HG03378 (cell line): ENCODE results near the gene PTPN21.
"Not testable (repeated sequence)": the region's sequence is repeated elsewhere in the genome, so short reads cannot be mapped to it uniquely, and the experiment has no call there.

Experiments
- ATAC-seq: cut with Tn5 transposase; IDR thresholded peaks from one replicate; pipeline ENCODE4 v1.9.1; 2021; ENCODE audit warnings: mild to moderate bottlenecking, moderate library complexity; ENCODE audit not compliant: unreplicated experiment

PTPN21 gene

DNA sequence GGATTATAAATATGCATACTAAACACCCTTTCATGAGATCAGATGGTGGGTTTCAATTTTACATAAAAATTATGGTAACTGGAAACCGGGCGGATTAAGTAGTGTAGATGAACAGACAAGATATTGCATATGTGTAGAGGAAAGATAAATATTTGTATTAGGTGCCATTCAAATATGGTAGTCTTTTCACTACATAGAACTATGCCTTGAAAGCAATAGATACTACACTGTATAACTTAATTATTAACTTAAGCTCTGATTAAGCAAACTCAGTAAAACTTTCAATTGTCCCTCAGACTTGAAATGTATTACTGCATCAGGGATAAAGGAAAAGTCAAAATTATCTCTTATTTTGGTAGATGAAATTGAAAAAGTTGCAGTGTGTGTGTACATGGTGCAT is 1.9 kb downstream of the PTPN21 start:
- ATAC-seq: no peak

DNA sequence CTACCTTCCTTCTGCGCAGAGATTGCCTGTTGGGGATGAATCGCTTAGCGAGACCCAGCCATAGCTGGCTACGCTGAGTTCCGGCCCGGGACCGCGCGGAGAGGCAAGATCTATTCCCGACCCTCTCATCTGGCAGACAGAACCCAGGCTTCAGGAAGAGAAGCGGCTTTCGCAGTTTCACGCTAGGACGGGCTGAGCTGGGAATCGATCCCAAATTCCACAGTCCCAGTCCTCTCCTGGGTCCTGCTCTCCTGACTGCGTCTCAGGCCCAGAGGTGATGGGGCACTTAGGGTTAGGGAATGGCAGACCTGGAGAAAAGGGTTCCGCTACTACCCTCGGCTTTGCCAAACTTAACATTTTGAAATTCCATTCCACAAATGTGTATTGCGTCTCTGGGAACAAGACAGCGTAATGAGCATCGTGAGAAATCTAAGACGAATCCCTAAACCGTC is 2.8 kb downstream of the PTPN21 start:
- no peak for ATAC-seq

GRCh38 chr14:88551094-88551870 is 3.5 kb downstream of the PTPN21 start:
- no peak for ATAC-seq

- no peak for ATAC-seq
Measured at GRCh38 chr14:88550078-88550477, 4.7 kb downstream of the PTPN21 start.

DNA sequence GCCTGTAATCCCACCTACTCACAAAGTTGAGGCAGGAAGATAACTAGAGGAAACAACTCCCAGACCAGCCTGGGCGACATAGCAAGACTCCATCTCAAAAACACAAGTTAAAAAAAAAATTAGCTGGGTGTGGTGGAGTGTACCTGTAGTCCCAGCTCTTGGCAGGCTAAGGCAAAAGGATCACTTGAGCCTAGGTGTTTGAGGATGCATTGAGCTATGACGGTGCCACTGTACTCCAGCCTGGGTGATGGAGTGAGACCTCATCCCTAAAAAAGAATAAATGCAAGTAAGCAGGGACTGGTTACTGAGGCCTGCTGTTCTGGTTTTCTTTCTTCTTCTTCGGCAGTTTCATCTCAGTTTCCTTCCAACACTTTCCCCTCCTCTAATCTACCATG is 7.4 kb downstream of the PTPN21 start:
- ATAC-seq: no peak

DNA sequence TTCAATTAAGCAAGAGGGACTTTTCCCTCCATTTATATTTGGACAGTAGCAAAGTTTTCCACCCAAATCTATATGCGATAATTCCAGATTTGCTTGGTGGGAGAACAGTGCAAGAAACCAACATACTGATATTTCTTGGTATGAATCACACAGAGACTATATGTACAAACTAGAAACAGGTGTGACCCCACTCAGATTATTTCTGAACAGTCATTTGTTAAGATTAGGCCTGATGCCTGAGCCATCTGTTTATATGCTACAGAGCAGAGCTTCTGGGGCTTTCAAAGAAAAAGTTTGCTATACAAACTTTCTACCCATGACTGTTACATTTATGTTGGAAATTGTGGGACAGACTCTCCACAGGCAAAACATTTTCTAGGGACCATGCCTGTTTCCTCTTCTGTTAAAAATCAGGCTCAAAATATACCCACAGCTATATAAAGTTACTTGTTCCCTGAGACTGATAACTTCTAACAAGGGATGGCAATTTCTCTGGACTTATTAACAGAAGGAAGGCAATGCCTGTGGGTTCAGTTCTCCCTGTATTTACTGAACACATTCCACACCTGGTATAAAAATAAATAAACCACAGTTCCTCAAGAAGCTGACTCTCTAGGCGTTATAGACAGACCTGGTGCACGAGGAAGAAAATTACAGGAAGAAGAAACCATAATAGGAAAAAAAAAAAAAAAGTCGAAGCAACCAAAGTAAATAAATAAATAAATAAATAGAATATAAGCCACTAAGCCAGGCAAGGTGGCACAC is 8.0 kb downstream of the PTPN21 start:
- ATAC-seq: no peak

DNA sequence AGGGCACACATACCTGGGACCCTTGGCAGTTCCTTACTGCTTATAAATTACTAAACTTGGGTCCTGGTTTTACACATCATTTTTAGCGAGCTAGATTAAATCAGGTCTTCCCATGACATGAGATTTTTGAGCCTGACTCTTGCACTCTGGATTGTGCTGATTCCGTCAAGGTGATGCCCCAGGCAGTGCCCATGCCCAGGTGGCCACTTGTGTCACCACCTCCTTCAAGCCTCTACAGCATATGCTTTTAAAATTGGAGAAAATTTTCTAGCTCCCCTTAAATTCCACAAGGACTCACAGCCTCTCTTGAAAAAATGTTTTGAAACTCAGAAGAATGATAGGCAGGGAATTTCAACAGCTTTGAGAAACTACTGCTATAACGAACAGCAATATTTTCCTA is 9.6 kb downstream of the PTPN21 start:
- no peak for ATAC-seq

- ATAC-seq: no peak
Measured at GRCh38 chr14:88542857-88543795, 11.7 kb downstream of the PTPN21 start.

DNA sequence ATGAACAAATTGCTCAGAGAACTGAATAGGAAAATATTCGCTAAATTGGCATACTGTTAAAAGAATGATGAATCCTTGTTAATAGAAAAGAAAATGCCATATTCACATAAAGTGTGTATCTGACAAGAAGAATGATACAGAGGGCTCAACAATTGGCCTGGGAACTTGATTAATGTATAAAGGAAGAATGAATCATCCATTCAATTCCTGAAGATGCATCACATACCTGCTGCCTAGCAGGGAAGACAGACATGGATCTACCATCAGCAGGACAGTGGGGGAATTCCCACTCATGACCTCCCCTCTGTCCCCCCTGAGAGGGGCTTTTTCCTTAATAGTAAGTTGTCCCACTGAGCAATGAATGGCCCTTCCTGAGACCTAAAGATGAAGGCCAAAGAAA is 13.5 kb downstream of the PTPN21 start:
- ATAC-seq: no peak

DNA sequence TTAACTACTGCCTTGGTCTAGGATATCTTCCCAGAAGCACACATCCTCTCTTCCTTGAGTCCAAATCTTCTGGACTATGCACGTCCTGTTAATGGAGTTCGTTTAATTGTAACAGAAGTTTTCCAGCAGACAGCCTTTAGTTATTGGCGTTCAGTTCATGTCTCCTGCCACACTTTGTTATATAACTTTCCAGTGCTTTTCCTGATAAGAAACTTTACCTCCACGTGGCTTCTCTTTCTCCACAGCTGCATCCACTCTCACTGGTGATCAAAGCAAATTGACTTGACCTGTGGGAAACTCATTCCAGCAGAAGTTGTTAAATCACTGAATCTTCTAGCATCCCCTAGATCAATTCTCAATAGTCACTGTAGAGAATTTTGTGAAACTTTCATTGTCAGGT is 19.0 kb downstream of the PTPN21 start:
- no peak for ATAC-seq

DNA sequence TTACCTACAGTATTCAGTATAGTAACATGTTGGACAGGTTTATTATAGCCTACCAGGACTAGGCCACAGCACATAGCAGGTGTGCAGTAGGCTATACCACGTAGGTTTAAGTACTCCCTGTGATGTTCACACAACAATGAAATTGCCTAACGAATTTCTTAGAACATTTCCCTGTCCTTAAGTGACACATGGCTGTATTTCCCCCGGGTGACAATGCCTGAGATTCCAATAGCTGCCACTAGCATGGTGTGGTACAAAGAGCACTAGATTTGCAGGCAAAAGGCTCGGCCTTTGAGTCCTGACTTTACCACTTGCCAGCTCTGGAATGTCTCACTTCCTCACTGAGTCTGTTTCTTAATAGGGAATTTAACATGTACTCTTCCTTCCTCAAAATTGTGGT is 19.7 kb downstream of the PTPN21 start:
- ATAC-seq: no peak

GRCh38 chr14:88533064-88533602 is 21.7 kb downstream of the PTPN21 start:
- ATAC-seq: no peak

DNA sequence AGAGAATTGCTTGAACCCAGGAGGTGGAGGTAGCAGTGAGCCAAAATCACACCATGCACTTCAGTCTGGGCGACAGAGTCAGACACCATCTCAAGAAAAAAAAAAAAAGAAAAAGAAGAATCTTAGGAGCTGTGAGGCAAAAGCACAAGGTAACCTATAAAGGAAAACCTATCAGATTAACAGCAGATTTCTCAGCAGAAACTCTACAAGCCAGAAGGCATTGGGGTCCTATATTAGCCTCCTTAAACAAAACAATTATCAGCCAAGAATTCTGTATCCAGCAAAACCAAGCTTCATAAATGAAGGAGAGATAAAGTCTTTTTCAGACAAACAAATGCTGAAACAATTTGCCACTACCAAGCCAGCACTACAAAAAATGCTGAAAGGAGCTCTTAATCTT is 24.9 kb downstream of the PTPN21 start:
- not testable (repeated sequence) for ATAC-seq

- ATAC-seq: no peak
Measured at GRCh38 chr14:88522393-88522792, 32.4 kb downstream of the PTPN21 start.

DNA sequence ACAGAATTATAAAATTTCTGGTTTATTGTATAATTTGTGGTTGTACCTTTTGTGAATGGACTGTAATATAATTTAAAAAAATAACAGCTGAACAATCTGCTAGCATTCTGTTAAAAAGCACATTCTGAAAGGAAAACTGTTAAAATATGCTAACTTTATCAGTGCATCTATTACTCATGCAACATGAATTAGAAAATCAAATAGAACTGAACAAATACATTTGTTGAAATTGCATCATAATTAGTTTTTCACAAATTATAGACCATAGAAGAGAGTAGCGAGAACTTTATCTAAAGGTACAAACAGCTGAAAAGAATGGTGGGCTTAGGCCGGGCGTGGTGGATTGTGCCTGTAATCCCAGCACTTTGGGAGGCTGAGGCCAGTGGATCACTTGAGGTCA is 33.0 kb downstream of the PTPN21 start:
- ATAC-seq: no peak

GRCh38 chr14:88519907-88520306 is 34.9 kb downstream of the PTPN21 start:
- no peak for ATAC-seq

DNA sequence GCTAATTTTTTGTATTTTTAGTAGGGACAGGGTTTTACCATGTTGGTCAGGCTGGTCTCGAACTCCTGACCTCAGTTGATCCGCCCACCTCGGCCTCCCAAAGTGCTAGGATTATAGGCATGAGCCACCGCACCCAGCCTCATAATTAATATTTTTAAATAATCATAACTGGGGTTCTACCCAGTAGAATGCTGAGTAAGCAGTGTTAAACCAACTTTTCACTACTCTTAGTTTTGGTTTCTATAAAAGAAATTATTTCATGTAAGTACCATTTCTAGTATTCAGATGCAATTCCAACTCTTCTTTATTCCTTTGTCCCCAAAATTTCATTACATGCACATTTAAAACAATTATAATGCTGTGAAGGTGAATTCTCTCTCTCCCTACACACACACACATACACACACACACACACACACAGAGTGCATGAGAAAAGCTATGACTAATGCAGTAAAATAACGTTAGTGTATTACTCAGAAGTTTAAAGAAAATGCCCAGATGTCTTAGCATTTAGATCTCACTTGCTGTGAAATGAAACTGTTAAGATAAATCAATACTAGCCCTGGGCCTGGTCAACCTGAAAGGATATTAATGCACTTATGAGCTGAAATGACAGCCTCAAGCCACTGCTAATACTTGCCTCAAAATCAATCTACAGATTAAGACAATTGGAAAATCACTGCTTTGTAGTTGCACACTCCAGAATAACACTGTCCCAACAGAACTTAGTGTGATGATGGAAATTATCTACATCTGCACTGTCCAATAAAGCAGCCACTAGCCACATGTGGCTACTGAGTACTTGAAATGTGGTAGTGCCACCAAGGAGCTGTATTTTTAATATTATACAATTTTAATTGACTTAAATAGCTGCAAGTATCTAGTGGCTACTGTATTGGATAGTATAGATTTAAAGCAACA is 36.0 kb downstream of the PTPN21 start:
- ATAC-seq: no peak

DNA sequence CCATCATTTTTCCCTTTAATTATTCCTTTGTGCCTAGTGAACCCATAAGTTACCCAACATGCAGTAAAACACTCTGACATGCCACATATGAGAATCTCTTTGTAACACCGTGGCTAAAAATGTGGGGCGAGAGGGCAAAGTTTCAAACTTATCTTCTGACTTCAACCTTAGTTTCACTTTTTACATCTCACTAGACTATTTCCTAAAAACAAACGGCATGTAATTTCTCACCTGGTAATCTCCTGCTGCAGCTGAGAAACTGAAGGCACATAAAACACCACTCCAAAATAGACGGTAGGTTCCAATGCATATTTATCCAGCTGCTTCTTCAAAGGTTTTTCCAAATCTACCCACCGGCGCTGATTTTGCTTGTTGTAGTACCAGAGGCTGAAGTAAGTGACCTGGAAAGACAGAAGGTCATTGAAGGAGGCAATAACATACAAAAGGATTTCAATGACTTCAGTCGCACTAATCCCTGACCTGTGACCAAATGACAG is 37.9 kb downstream of the PTPN21 start:
- ATAC-seq: no peak

DNA sequence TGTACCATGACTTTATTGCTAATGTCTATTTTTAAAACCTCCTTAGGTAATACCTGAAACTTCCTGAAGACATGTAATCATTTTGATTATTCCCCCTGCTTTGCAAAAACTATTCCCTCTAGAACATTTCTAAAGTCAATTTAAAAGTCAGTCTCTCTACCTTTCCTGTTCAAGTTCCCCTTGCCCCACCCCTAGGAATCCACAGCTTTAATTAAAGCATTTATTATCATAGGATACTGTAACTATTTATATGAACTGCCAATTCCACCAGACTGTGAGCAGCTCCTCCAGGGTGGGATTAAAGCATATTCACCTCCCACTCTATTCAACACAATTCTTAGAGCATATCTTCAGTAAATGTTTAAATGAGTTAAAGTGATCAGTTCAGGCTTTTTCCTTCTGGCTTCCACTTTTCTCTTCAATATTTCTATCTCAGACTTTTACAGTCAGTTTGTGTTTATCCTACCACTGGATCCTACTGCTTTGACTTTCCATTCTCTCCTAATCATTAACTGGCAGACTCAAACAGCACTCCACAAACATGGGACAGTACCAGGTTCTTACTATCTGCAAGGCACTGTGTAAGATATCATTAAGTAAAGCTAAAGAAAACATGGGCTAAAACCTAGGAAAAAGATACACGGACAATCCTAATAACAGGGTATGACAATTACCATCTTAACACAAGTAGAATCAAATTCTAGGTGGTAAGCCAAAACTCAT is 39.1 kb downstream of the PTPN21 start:
- no peak for ATAC-seq
